SH-SY5Y (cell line): ENCODE data around the gene KLHL29.

Source experiments
- GATA2 ChIP-seq: IDR thresholded peaks from 2 replicates; pipeline ENCODE4 v1.6.1; 2011; ENCODE audit warnings: mild to moderate bottlenecking, low read depth, low read length
- GATA3 ChIP-seq: IDR thresholded peaks from 2 replicates; pipeline ENCODE4 v1.6.1; 2011; ENCODE audit warnings: low read depth, mild to moderate bottlenecking, low read length, moderate library complexity

GRCh38 chr2:23420840-23421476 lies 36.0 kb downstream of the KLHL29 start:
- TF ChIP-seq GATA2, result no peak
- TF ChIP-seq GATA3, result no peak
